ENCODE data around the gene PPFIBP1. TPM values are rescaled to one million over a fixed set of nuclear protein-coding genes. Genes with fewer than 3 reads are reported as not detected.

Gene PPFIBP1
- total and polyA plus RNA-seq, 2 of the 4 experiments (the other 2 are of a cell fraction): 30.4 to 72.2 TPM

DNA sequence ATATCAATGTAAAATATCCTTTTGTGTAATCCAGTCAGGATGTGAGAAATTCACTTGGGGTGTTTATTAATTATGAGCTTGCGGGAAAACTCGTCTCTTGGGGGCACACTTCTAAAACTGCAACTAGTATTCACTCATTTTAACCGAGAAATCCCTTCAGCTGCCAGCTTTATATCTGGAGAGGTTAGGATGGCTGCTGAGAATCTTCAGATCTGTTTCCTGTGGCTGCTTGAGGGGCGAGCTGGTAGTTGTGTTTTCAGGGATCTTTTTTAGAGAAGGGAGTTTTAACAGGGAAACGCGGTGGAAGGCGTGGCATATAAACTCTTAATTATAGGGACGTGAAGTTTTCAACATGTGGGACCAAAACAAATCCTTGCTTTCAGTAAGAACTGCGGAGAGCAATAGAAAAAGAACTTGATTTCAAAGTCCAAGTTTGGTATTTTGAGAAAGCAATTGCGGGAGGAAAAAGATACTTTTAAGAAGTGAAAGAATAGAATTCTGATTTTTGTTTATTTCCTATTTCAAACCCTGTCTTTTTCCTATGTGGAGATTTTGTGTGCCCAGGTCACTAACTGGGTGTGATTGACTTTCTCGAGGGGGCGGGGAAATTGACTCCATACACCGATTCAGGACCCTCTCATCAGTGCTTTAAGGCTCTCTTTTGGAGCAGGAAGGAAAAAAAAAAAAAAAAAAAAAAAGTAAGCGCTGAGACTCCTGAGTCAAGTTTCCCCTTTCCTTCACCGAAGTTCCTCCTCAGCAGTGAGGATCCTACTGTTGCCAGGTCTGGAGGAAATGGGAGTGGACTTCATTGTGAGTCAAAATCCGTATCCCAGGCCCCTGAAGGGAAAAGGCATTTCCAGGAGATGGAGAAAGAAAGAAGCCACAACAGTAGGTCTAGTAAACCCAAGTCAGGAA, 1.1 kb downstream of the PPFIBP1 start:
- in situ Hi-C loops (cut with MboI; ENCODE audit: low sequenced_read_pairs): no loop called here
- peak overlapping the region; percentile 45; the same call in 1 of the 2 replicates for H3K18ac ChIP-seq (ENCODE audit: low read depth, low read length)
- POLR2A ChIA-PET (ENCODE audit: unreplicated experiment): no interaction called here
- TF ChIP-seq MAFK (IDR thresholded peaks at IDR 0.05; ENCODE audit: low read depth, low read length): no peak
- TF ChIP-seq, protein P1, sequence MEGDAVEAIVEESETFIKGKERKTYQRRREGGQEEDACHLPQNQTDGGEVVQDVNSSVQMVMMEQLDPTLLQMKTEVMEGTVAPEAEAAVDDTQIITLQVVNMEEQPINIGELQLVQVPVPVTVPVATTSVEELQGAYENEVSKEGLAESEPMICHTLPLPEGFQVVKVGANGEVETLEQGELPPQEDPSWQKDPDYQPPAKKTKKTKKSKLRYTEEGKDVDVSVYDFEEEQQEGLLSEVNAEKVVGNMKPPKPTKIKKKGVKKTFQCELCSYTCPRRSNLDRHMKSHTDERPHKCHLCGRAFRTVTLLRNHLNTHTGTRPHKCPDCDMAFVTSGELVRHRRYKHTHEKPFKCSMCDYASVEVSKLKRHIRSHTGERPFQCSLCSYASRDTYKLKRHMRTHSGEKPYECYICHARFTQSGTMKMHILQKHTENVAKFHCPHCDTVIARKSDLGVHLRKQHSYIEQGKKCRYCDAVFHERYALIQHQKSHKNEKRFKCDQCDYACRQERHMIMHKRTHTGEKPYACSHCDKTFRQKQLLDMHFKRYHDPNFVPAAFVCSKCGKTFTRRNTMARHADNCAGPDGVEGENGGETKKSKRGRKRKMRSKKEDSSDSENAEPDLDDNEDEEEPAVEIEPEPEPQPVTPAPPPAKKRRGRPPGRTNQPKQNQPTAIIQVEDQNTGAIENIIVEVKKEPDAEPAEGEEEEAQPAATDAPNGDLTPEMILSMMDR (conservative IDR thresholded peaks at IDR 0.05; ENCODE audit: low read depth, low read length): 0 out of 2 replicates have a peak, but pooled peaks have one; percentile 14
- H2AK5ac ChIP-seq (ENCODE audit: low read depth, low read length): no peak overlapping the region; the same call in 1 of the 2 replicates
- H3K27ac ChIP-seq (ENCODE audit: insufficient read depth, low read length): peak overlapping the region; percentile 75
- H3K9me3 ChIP-seq (ENCODE audit: control insufficient read depth, insufficient read depth, low read length): no peaks in the 10 kb centered on the region
- H4K91ac ChIP-seq (ENCODE audit: insufficient read depth, low read depth, low read length): no peak overlapping the region; the same call in 1 of the 2 replicates
- H2AFZ ChIP-seq (replicated peaks; ENCODE audit: low read length, poor library complexity): peak overlapping the region; percentile 50
- peak overlapping the region; percentile 90 for H2BK5ac ChIP-seq (ENCODE audit: low read depth, low read length, poor library complexity, severe bottlenecking)
- peak overlapping the region; percentile 99 for H3K4me2 ChIP-seq (ENCODE audit: low read depth, low read length)
- no peak overlapping the region for H2BK20ac ChIP-seq (ENCODE audit: low read depth, low read length)
- peak overlapping the region; percentile 68 for H2AK9ac ChIP-seq (replicated peaks; ENCODE audit: low read depth, low read length, poor library complexity)
- no TSS peak for BruUV-seq (replicated peaks)
- H3K9me1 ChIP-seq (ENCODE audit: insufficient read depth, low read length): peaks cover 6% of the 10 kb centered on the region
- 0% methylated on average over 3 of the region's 16 CpGs; no CpG with 5 or more reads in 1 of the 2 experiments for WGBS, 2 experiments (ENCODE audit: extremely low coverage in 2 of 2, insufficient read length in 1 of 2)
- peak overlapping the region; percentile 28 for H3K14ac ChIP-seq (replicated peaks; ENCODE audit: low read depth, low read length)
- peak overlapping the region; percentile 44 for H3K4ac ChIP-seq (ENCODE audit: low read depth, low read length)
- no peaks in the 10 kb centered on the region for H3K36me3 ChIP-seq (ENCODE audit: control insufficient read depth, insufficient read depth, low read length)
- H3K4me3 ChIP-seq (ENCODE audit: insufficient read depth, low read depth, low read length): peak overlapping the region; percentile 84
- peaks cover 7% of the 10 kb centered on the region; the same call in 1 of the 2 replicates for H4K20me1 ChIP-seq (ENCODE audit: insufficient read depth, low read length)
- intact Hi-C loops (cut with micrococcal nuclease): loop anchor here (1.0 to 5.0 kb wide), 4 partner anchors 18 to 183 kb away; no protein-coding TSS in a partner anchor
- CTCF ChIA-PET: interaction anchor here (1.2 to 1.8 kb wide), 2 partner anchors 31 to 90 kb away, joined by 3 to 9 read pairs; no protein-coding TSS in a partner anchor
- peaks cover 5 to 57% of the 10 kb centered on the region in 2 experiments; a peak in 3 of 4 replicates for H3K79me1 ChIP-seq (ENCODE audit: low read depth in 1 of 2, low read length in 2 of 2)
- H3K56ac ChIP-seq (ENCODE audit: extremely low read depth, insufficient read depth, low read length): peak overlapping the region; percentile 68; the same call in 1 of the 2 replicates
- no peak for ATAC-seq (ENCODE audit: low read depth)
- H4K5ac ChIP-seq (ENCODE audit: low read depth, low read length): peak overlapping the region; percentile 54; the same call in 1 of the 2 replicates
- peak overlapping the region in 1 of 2 experiments; percentile 8; a peak in 2 of 4 replicates for H4K8ac ChIP-seq (ENCODE audit: low read depth in 2 of 2, low read length in 2 of 2)
- no peaks in the 10 kb centered on the region for H3K27me3 ChIP-seq (ENCODE audit: control insufficient read depth, insufficient read depth, low read length)
- peak overlapping the region; percentile 7; the same call in 1 of the 2 replicates for H2BK120ac ChIP-seq (ENCODE audit: low read depth, low read length)
- H3K23ac ChIP-seq (ENCODE audit: low read depth, low read length): peak overlapping the region; percentile 41; the same call in 1 of the 2 replicates
- H3K9ac ChIP-seq (ENCODE audit: low read depth, low read length): peak overlapping the region; percentile 92
- peak; percentile 81 for DNase-seq
- dilution Hi-C loops (cut with HindIII; ENCODE audit: low sequenced_read_pairs, unreplicated experiment): no loop called here
- peaks cover 10% of the 10 kb centered on the region for H3K4me1 ChIP-seq (ENCODE audit: control insufficient read depth, insufficient read depth, low read length)
- peak overlapping the region; percentile 61; the same call in 2 of the 3 replicates for H2BK15ac ChIP-seq (ENCODE audit: low read depth, low read length)

All from IMR-90 (cell line).